Nephron progenitor cell (in vitro differentiated cells): ENCODE results near the gene IFIT1.

Experiments used
- DNase-seq: peaks from one replicate; pipeline ENCODE4 v3.0.0; 2021
- H3K27ac Mint-ChIP-seq: 2 replicates; pipeline ENCODE4 v1.8.0; 2021; ENCODE audit warnings: mild to moderate bottlenecking, moderate library complexity, mixed read lengths
- H3K27me3 Mint-ChIP-seq: 2 replicates; pipeline ENCODE4 v1.8.0; 2021; ENCODE audit warnings: mild to moderate bottlenecking, low read depth, mixed read lengths; ENCODE audit not compliant: poor library complexity
- H3K36me3 Mint-ChIP-seq: 2 replicates; pipeline ENCODE4 v1.8.0; 2021; ENCODE audit warnings: low read depth, mixed read lengths
- H3K4me1 Mint-ChIP-seq: 2 replicates; pipeline ENCODE4 v1.8.0; 2021; ENCODE audit warnings: mixed read lengths
- H3K4me3 Mint-ChIP-seq: 2 replicates; pipeline ENCODE4 v1.8.0; 2021; ENCODE audit warnings: mild to moderate bottlenecking, moderate library complexity, mixed read lengths
- H3K9me3 Mint-ChIP-seq: 2 replicates; pipeline ENCODE4 v1.8.0; 2021; ENCODE audit warnings: mild to moderate bottlenecking, moderate library complexity, mixed read lengths
- TF ChIP-seq, protein P1 (sequence below): fragments of 200-600 bp; sonication (generic); IDR thresholded peaks from 2 replicates; pipeline ENCODE4 v1.5.0; 2021; ENCODE audit warnings: antibody characterized with exemption

Gene IFIT1

GRCh38 chr10:89377705-89378637, 14.5 kb upstream of the IFIT1 start, which contains the start of gene IFIT1B:
Gene IFIT1B, plus strand, starts transcription at chr10:89378056. Its CDS starts 80 bp downstream, at chr10:89378136.
- Mint-ChIP-seq H3K27me3 (peaks cover 4% of the 10 kb centered on the region), H3K36me3 (no peaks in the 10 kb centered on the region), H3K9me3 (no peaks in the 10 kb centered on the region), H3K27ac (peak within 1 kb of the TSS; percentile 76), H3K4me1 (peaks cover 21% of the 10 kb centered on the region), H3K4me3 (no peak within 1 kb of the TSS)
- no peak for DNase-seq
- TF ChIP-seq, protein P1, sequence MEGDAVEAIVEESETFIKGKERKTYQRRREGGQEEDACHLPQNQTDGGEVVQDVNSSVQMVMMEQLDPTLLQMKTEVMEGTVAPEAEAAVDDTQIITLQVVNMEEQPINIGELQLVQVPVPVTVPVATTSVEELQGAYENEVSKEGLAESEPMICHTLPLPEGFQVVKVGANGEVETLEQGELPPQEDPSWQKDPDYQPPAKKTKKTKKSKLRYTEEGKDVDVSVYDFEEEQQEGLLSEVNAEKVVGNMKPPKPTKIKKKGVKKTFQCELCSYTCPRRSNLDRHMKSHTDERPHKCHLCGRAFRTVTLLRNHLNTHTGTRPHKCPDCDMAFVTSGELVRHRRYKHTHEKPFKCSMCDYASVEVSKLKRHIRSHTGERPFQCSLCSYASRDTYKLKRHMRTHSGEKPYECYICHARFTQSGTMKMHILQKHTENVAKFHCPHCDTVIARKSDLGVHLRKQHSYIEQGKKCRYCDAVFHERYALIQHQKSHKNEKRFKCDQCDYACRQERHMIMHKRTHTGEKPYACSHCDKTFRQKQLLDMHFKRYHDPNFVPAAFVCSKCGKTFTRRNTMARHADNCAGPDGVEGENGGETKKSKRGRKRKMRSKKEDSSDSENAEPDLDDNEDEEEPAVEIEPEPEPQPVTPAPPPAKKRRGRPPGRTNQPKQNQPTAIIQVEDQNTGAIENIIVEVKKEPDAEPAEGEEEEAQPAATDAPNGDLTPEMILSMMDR, result no peak

GRCh38 chr10:89379103-89379502, 13.3 kb upstream of the IFIT1 start:
- peaks cover 4% of the 10 kb centered on the region for H3K27me3 Mint-ChIP-seq
- no peak overlapping the region for H3K27ac Mint-ChIP-seq
- H3K36me3 Mint-ChIP-seq, result no peaks in the 10 kb centered on the region
- no peaks in the 10 kb centered on the region for H3K9me3 Mint-ChIP-seq
- TF ChIP-seq, protein P1, result no peak
- peaks cover 19% of the 10 kb centered on the region for H3K4me1 Mint-ChIP-seq
- no peak for DNase-seq
- H3K4me3 Mint-ChIP-seq, result no peak overlapping the region

DNA sequence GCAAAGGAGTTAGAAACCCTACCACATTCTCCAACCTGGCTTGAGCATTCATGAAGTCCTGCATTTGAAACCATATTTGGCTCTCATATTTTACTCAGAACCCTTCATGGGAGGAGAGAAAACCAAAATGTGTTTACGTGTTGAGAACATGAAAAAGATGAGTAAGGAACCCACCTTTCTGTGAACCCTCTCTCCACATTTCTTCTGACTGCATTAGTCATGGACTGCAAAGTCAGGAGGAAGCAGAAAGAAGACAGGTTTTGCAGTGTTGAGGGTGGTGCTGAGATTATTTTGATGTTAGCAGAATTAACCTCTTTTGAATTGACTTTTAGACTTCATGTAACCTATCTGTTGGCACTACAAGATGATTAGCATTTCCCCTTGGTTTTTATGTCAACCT, 9.7 kb upstream of the IFIT1 start:
- no peaks in the 10 kb centered on the region for H3K27me3 Mint-ChIP-seq

DNA sequence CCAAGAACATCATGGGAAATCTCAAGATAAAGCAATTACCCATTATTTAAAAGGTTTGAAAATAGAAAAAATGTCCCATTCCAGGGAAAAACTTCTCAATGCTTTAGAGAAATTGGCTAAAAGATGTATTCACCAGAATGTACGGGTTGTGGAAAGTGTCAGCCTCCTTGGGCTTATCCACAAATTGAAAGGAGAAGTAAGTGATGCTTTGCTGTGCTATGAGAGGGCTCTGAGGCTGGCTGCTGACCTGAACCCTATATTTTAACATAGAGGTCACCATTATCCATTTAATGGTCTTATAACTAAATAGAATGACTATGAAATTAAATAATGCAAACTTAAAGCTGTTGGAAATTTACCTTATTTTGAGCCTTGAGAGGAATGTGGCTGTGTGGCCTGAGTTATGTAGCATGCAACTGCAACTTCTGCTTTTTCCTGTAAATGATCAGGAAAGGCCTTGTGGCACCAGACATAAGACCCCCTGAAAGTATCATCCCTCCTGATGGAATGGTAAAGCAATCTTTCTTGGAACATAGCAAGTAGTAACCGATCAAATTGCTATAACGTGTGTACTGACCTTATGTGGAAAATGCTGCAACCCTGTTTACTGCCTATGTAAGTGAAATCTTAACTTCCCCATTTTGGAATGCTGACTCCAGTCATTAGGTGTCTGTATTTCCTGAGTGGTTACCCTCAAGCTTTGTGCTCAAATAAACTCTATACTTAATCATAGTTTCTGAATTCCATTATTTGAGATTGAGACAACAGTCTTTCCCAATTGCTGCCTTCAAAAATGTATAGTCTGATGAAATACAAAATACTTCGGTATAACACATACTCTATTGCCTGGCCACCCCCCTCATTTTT, 7.7 kb upstream of the IFIT1 start:
- DNase-seq, result no peak
- H3K36me3 Mint-ChIP-seq, result no peaks in the 10 kb centered on the region
- H3K9me3 Mint-ChIP-seq, result no peaks in the 10 kb centered on the region
- H3K27me3 Mint-ChIP-seq, result peaks cover 3% of the 10 kb centered on the region
- TF ChIP-seq, protein P1, result no peak
- peaks cover 5% of the 10 kb centered on the region for H3K4me1 Mint-ChIP-seq
- no peak overlapping the region for H3K4me3 Mint-ChIP-seq
- no peak overlapping the region for H3K27ac Mint-ChIP-seq

More for the DNA sequence above, 9.7 kb upstream of the IFIT1 start:
- no peak overlapping the region for H3K27ac Mint-ChIP-seq
- H3K4me1 Mint-ChIP-seq, result peaks cover 16% of the 10 kb centered on the region
- H3K9me3 Mint-ChIP-seq, result no peaks in the 10 kb centered on the region
- DNase-seq, result no peak
- TF ChIP-seq, protein P1, result no peak
- no peak overlapping the region for H3K4me3 Mint-ChIP-seq
- no peaks in the 10 kb centered on the region for H3K36me3 Mint-ChIP-seq

DNA sequence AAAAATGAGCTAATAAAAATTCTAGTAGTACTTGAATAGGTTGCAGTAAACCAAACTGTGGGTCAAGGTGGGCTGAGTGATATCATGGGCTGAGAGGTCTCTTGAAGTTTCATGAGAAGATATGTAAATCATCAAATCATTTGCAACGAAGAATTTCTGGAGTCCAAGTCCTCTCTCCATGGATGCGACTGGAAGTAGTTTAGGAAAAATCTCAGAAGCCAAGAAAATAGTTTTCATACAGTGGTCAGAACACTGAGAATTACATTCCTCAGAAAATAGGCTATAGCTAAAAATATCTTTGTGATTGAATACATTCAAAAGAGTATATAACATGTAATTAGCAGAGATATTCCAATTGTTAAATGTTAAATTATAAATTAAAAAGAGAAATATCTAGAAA, 3.6 kb upstream of the IFIT1 start:
- no peaks in the 10 kb centered on the region for H3K36me3 Mint-ChIP-seq
- no peak overlapping the region for H3K27ac Mint-ChIP-seq
- peaks cover 15% of the 10 kb centered on the region for H3K4me1 Mint-ChIP-seq
- H3K27me3 Mint-ChIP-seq, result peaks cover 3% of the 10 kb centered on the region
- H3K9me3 Mint-ChIP-seq, result no peaks in the 10 kb centered on the region
- TF ChIP-seq, protein P1, result no peak
- no peak overlapping the region for H3K4me3 Mint-ChIP-seq
- no peak for DNase-seq
